IMR-90 (cell line): Measurements from ENCODE around the gene ISG20. TPM values are rescaled to one million over a fixed set of nuclear protein-coding genes. Genes with fewer than 3 reads are reported as not detected.

Source experiments
- ATAC-seq: fragments of 200-7000 bp; cut with Tn5 transposase; 2 replicates; pipeline ENCODE4 v1.9.1; 2020; ENCODE audit warnings: low read depth, mild to moderate bottlenecking, moderate library complexity
- BruUV-seq: library from RNA; stranded (reverse); fragments of 400-500 nt; replicated peaks from 2 replicates; lab custom pipeline; 2021; lab: Mats Ljungman, UMichigan
- CTCF ChIA-PET: fragments of 300-600 bp; formaldehyde crosslinking; extraction: SDS; loops from one replicate; lab custom pipeline; 2021; ENCODE audit warnings: antibody characterized with exemption; lab: Yijun Ruan, JAX
- POLR2A ChIA-PET: fragments of 300-600 bp; sonication (Branson Sonifier 250); formaldehyde crosslinking; loops from one replicate; lab custom pipeline; 2022; ENCODE audit warnings: antibody characterized with exemption; ENCODE audit not compliant: unreplicated experiment; lab: Charles Lee
- DNase-seq: peaks from one replicate; pipeline ENCODE4 v3.0.0; 2013
- H2AFZ ChIP-seq: replicated peaks from 2 replicates; pipeline ENCODE3; 2013; ENCODE audit warnings: low read length, mild to moderate bottlenecking; ENCODE audit not compliant: poor library complexity
- H2AK5ac ChIP-seq: 2 replicates; pipeline ENCODE4 v1.6.1; 2013; ENCODE audit warnings: low read depth, low read length, inconsistent platforms
- H2AK9ac ChIP-seq: replicated peaks from 2 replicates; pipeline ENCODE3; 2013; ENCODE audit warnings: mild to moderate bottlenecking, low read depth, low read length, moderate library complexity; ENCODE audit not compliant: poor library complexity
- H2BK120ac ChIP-seq: 2 replicates; pipeline ENCODE4 v1.6.1; 2013; ENCODE audit warnings: low read depth, low read length, inconsistent platforms
- H2BK15ac ChIP-seq: 3 replicates; pipeline ENCODE4 v1.6.1; 2013; ENCODE audit warnings: low read depth, low read length, inconsistent platforms
- H2BK20ac ChIP-seq: 2 replicates; pipeline ENCODE4 v1.6.1; 2013; ENCODE audit warnings: low read depth, mild to moderate bottlenecking, inconsistent platforms, low read length, moderate library complexity
- H2BK5ac ChIP-seq: 2 replicates; pipeline ENCODE4 v1.6.1; 2013; ENCODE audit warnings: mild to moderate bottlenecking, low read depth, low read length, inconsistent platforms; ENCODE audit not compliant: poor library complexity, severe bottlenecking
- H3K14ac ChIP-seq: replicated peaks from 2 replicates; pipeline ENCODE4 v1.6.1; 2013; ENCODE audit warnings: low read depth, low read length, inconsistent platforms
- H3K18ac ChIP-seq: 2 replicates; pipeline ENCODE4 v1.6.1; 2013; ENCODE audit warnings: low read depth, low read length, control low read depth
- H3K23ac ChIP-seq: 2 replicates; pipeline ENCODE4 v1.6.1; 2013; ENCODE audit warnings: low read depth, low read length, inconsistent platforms
- H3K27ac ChIP-seq: 2 replicates; pipeline ENCODE4 v1.5.1; 2013; ENCODE audit warnings: mild to moderate bottlenecking, control low read depth, low read length; ENCODE audit not compliant: insufficient read depth
- H3K27me3 ChIP-seq: 2 replicates; pipeline ENCODE4 v1.6.1; 2013; ENCODE audit warnings: low read length; ENCODE audit not compliant: control insufficient read depth, insufficient read depth
- H3K36me3 ChIP-seq: 2 replicates; pipeline ENCODE4 v1.6.1; 2013; ENCODE audit warnings: low read length, mixed read lengths; ENCODE audit not compliant: control insufficient read depth, insufficient read depth
- H3K4ac ChIP-seq: 2 replicates; pipeline ENCODE4 v1.6.1; 2013; ENCODE audit warnings: low read depth, low read length, inconsistent platforms
- H3K4me1 ChIP-seq: 2 replicates; pipeline ENCODE4 v1.6.1; 2013; ENCODE audit warnings: low read length, mixed read lengths; ENCODE audit not compliant: control insufficient read depth, insufficient read depth
- H3K4me2 ChIP-seq: 2 replicates; pipeline ENCODE4 v1.6.1; 2013; ENCODE audit warnings: low read depth, mild to moderate bottlenecking, control low read depth, low read length, moderate library complexity
- H3K4me3 ChIP-seq: 2 replicates; pipeline ENCODE4 v1.5.1; 2013; ENCODE audit warnings: low read depth, mild to moderate bottlenecking, control low read depth, low read length, moderate library complexity; ENCODE audit not compliant: insufficient read depth
- H3K56ac ChIP-seq: 2 replicates; pipeline ENCODE4 v1.6.1; 2013; ENCODE audit warnings: low read length, inconsistent platforms; ENCODE audit not compliant: insufficient read depth; ENCODE audit errors: extremely low read depth
- H3K79me1 ChIP-seq, 2 experiments: 2 replicates each; pipeline ENCODE4 v1.6.1; 2013; ENCODE audit warnings: low read length in 2 of 2, inconsistent platforms in 1 of 2, low read depth in 1 of 2
- H3K9ac ChIP-seq: 2 replicates; pipeline ENCODE4 v1.6.1; 2013; ENCODE audit warnings: low read depth, low read length, control low read depth
- H3K9me1 ChIP-seq: 2 replicates; pipeline ENCODE4 v1.6.1; 2013; ENCODE audit warnings: low read length, inconsistent platforms; ENCODE audit not compliant: insufficient read depth
- H3K9me3 ChIP-seq: 2 replicates; pipeline ENCODE4 v1.6.1; 2013; ENCODE audit warnings: low read length; ENCODE audit not compliant: control insufficient read depth, insufficient read depth
- H4K20me1 ChIP-seq: 2 replicates; pipeline ENCODE4 v1.6.1; 2013; ENCODE audit warnings: low read length, inconsistent platforms; ENCODE audit not compliant: insufficient read depth
- H4K5ac ChIP-seq: 2 replicates; pipeline ENCODE4 v1.6.1; 2013; ENCODE audit warnings: mild to moderate bottlenecking, low read depth, low read length, control low read depth
- H4K8ac ChIP-seq, 2 experiments: 2 replicates each; pipeline ENCODE4 v1.6.1; 2013; ENCODE audit warnings: low read depth in 2 of 2, low read length in 2 of 2, control low read depth in 1 of 2, inconsistent platforms in 1 of 2
- H4K91ac ChIP-seq: 2 replicates; pipeline ENCODE4 v1.6.1; 2013; ENCODE audit warnings: low read depth, low read length, inconsistent platforms; ENCODE audit not compliant: insufficient read depth
- BHLHE40 ChIP-seq: fragments of 150-350 bp; IDR thresholded peaks from 2 replicates; pipeline ENCODE4 v1.6.1; 2016; ENCODE audit warnings: mild to moderate bottlenecking, low read depth, low read length
- CEBPB ChIP-seq: IDR thresholded peaks from 2 replicates; pipeline ENCODE4 v1.6.1; 2012; ENCODE audit warnings: low read depth, low read length, improper control_type of control experiment
- CHD1 ChIP-seq: IDR thresholded peaks from 2 replicates; pipeline ENCODE4 v1.6.1; 2012; ENCODE audit warnings: low read depth, low read length, improper control_type of control experiment
- FOS ChIP-seq: fragments of 150-350 bp; IDR thresholded peaks from 2 replicates; pipeline ENCODE4 v1.6.1; 2016; ENCODE audit warnings: low read depth, low read length
- MAFK ChIP-seq: IDR thresholded peaks from 2 replicates; pipeline ENCODE4 v1.6.1; 2012; ENCODE audit warnings: low read depth, low read length, improper control_type of control experiment
- MAZ ChIP-seq: IDR thresholded peaks from 2 replicates; pipeline ENCODE4 v1.6.1; 2012; ENCODE audit warnings: low read depth, mild to moderate bottlenecking, low read length, improper control_type of control experiment, moderate library complexity, borderline replicate concordance
- MXI1 ChIP-seq: IDR thresholded peaks from 2 replicates; pipeline ENCODE4 v1.6.1; 2012; ENCODE audit warnings: low read depth, mild to moderate bottlenecking, low read length, moderate library complexity, borderline replicate concordance
- POLR2A ChIP-seq: IDR thresholded peaks from 2 replicates; pipeline ENCODE4 v1.6.1; 2012; ENCODE audit warnings: mild to moderate bottlenecking, low read depth, low read length
- RAD21 ChIP-seq: IDR thresholded peaks from 2 replicates; pipeline ENCODE4 v1.6.1; 2012; ENCODE audit warnings: low read length, improper control_type of control experiment
- RFX5 ChIP-seq: IDR thresholded peaks from 2 replicates; pipeline ENCODE4 v1.8.0; 2012; ENCODE audit warnings: low read depth, mild to moderate bottlenecking, low read length, moderate library complexity
- SMC3 ChIP-seq: fragments of 150-350 bp; IDR thresholded peaks from 2 replicates; pipeline ENCODE4 v1.6.1; 2016; ENCODE audit warnings: low read depth, mild to moderate bottlenecking, antibody characterized with exemption, low read length, moderate library complexity
- WGBS, 2 experiments: methylation state at CpG; one replicate each; pipeline versions ENCODE4 v1.1.5 to v1.1.7; 2013; ENCODE audit warnings: missing lambda C conversion rate in 2 of 2; ENCODE audit not compliant: insufficient read length in 1 of 2; ENCODE audit errors: extremely low coverage in 2 of 2; 5-methylcytosine and 5-hydroxymethylcytosine counted together
- dilution Hi-C: fragments of 300-500 bp; cut with HindIII; formaldehyde crosslinking; loops from one replicate; pipeline ENCODE4 v1.14.3; 2018; ENCODE audit warnings: low sequenced_read_pairs; ENCODE audit not compliant: unreplicated experiment
- in situ Hi-C: fragments of 300-500 bp; cut with MboI; formaldehyde crosslinking; loops from 3 replicates; pipeline ENCODE4 v1.14.3; 2019; ENCODE audit warnings: low sequenced_read_pairs, inconsistent platforms, mixed read lengths
- intact Hi-C: fragments of 100-400 bp; cut with micrococcal nuclease; formaldehyde crosslinking; loops from 2 replicates; pipeline ENCODE4 v1.10.0; 2022
- polyA plus RNA-seq, 3 experiments: library from polyadenylated mRNA; depleted of rRNA; stranded (reverse); fragments of >200 nt; gene quantifications; 2 replicates each; pipeline ENCODE4 v1.2.3, GENCODE V29; 2012; ENCODE audit warnings: low replicate concordance in 1 of 3
- total RNA-seq: library from RNA; depleted of rRNA; stranded (reverse); fragments of >200 nt; gene quantifications from 2 replicates; pipeline ENCODE4 v1.2.3, GENCODE V29; 2012
- TF ChIP-seq, protein P1 (sequence below): conservative IDR thresholded peaks from 2 replicates; pipeline ENCODE4 v1.5.1; 2012; ENCODE audit warnings: mild to moderate bottlenecking, low read depth, low read length, improper control_type of control experiment
- TF ChIP-seq, protein P2 (sequence below): fragments of 150-350 bp; IDR thresholded peaks from 2 replicates; pipeline ENCODE4 v1.6.1; 2016; ENCODE audit warnings: low read depth, mild to moderate bottlenecking, low read length, moderate library complexity, borderline replicate concordance
- TF ChIP-seq, protein P3 (sequence below): fragments of 150-350 bp; IDR thresholded peaks from 2 replicates; pipeline ENCODE4 v1.6.1; 2017; ENCODE audit warnings: mild to moderate bottlenecking, antibody characterized with exemption, low read length, low read depth

Gene ISG20
- total and polyA plus RNA-seq, 2 of the 4 experiments (the other 2 are of a cell fraction) = 0.72 to 1.2 TPM

DNA sequence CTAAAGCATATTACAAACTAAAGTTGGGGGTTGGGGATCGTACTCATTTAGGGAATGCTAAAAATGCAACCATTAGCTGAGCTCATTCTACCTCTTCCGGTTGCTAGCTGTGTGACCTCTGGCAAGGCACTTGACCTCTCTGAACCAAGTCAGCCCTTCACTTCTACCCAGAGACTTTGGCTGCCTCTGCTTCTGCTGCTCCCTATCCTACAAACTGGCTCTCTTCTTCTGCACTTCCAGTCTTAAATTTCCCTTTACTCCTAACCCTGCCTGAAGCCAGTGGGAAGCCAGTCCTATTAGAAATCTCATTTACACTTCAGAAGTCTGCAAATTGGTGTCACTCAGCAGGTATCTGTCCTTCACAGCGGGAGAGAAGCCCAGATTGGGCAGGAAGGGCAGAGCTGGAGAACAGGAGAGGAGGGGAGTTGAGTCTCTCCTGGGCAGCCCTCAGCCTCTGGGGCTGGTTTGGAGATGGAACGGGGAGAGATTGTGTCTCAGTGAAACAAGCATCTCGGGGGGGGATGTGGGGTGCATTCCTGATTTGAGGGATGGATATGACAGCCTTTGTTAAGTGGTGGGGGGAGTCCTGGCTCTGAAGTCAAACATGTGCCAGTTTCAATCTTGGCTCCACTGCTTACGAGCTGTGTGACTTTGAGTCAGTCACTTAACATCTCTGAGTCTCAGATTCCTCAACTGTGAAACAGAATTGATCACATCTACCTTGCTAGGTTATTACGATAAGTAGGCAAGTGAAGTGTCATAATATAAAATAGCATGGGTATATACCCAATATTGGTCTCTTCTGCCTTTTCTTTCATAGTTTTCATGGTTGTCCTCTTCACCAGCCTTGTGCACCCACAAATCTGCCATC lies 25.5 kb upstream of the ISG20 start:
- no peak overlapping the region for H3K14ac ChIP-seq
- H3K4me3 ChIP-seq = no peak overlapping the region
- H4K5ac ChIP-seq = no peak overlapping the region
- no peak overlapping the region for H3K56ac ChIP-seq
- peak overlapping the region; percentile 32 for H2AK9ac ChIP-seq
- CTCF ChIA-PET = no interaction called here
- dilution Hi-C loops (no loop called here), intact Hi-C loops (loop anchor here (2.0 kb wide), 1 partner anchor 67 kb away; the partner anchor contains the start of gene DET1), in situ Hi-C loops (no loop called here)
- no peak overlapping the region for H2BK5ac ChIP-seq
- no peak overlapping the region for H3K23ac ChIP-seq
- peak overlapping the region; percentile 36 for H2AFZ ChIP-seq
- WGBS, 2 experiments = 17% methylated on average over 1 of the region's 7 CpGs; no CpG with 5 or more reads in 1 of the 2 experiments
- H3K27me3 ChIP-seq = peaks cover 12% of the 10 kb centered on the region
- no peak overlapping the region; the same call in 1 of the 2 replicates for H2AK5ac ChIP-seq
- BruUV-seq = no TSS peak
- H2BK20ac ChIP-seq = peak overlapping the region; percentile 46; the same call in 1 of the 2 replicates
- no peak overlapping the region for H3K27ac ChIP-seq
- no peaks in the 10 kb centered on the region for H3K9me3 ChIP-seq
- DNase-seq (peak; percentile 33), ATAC-seq (peak; percentile 73)
- H3K36me3 ChIP-seq = no peaks in the 10 kb centered on the region
- H3K4me2 ChIP-seq = 0 out of 2 replicates have a peak overlapping the region, but pooled peaks have one; percentile 3
- peaks cover 4% of the 10 kb centered on the region; the same call in 1 of the 2 replicates for H3K4me1 ChIP-seq
- H2BK15ac ChIP-seq = peak overlapping the region; percentile 40; the same call in 1 of the 3 replicates
- no peak overlapping the region for H3K9ac ChIP-seq
- peak overlapping the region; percentile 39 for H2BK120ac ChIP-seq
- no peak overlapping the region for H3K18ac ChIP-seq
- peaks cover 8% of the 10 kb centered on the region; the same call in 1 of the 2 replicates for H3K9me1 ChIP-seq
- H4K91ac ChIP-seq = no peak overlapping the region
- no peaks in the 10 kb centered on the region for H3K79me1 ChIP-seq
- POLR2A ChIA-PET = no interaction called here
- peak overlapping the region; percentile 68; the same call in 1 of the 2 replicates for H3K4ac ChIP-seq
- peak overlapping the region in 1 of 2 experiments; percentile 47; a peak in 1 of 4 replicates for H4K8ac ChIP-seq
- H4K20me1 ChIP-seq = no peaks in the 10 kb centered on the region
- no peak for TF ChIP-seq CEBPB
- TF ChIP-seq, protein P1, sequence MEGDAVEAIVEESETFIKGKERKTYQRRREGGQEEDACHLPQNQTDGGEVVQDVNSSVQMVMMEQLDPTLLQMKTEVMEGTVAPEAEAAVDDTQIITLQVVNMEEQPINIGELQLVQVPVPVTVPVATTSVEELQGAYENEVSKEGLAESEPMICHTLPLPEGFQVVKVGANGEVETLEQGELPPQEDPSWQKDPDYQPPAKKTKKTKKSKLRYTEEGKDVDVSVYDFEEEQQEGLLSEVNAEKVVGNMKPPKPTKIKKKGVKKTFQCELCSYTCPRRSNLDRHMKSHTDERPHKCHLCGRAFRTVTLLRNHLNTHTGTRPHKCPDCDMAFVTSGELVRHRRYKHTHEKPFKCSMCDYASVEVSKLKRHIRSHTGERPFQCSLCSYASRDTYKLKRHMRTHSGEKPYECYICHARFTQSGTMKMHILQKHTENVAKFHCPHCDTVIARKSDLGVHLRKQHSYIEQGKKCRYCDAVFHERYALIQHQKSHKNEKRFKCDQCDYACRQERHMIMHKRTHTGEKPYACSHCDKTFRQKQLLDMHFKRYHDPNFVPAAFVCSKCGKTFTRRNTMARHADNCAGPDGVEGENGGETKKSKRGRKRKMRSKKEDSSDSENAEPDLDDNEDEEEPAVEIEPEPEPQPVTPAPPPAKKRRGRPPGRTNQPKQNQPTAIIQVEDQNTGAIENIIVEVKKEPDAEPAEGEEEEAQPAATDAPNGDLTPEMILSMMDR = no peak
- TF ChIP-seq RAD21 = no peak
- TF ChIP-seq, protein P2, sequence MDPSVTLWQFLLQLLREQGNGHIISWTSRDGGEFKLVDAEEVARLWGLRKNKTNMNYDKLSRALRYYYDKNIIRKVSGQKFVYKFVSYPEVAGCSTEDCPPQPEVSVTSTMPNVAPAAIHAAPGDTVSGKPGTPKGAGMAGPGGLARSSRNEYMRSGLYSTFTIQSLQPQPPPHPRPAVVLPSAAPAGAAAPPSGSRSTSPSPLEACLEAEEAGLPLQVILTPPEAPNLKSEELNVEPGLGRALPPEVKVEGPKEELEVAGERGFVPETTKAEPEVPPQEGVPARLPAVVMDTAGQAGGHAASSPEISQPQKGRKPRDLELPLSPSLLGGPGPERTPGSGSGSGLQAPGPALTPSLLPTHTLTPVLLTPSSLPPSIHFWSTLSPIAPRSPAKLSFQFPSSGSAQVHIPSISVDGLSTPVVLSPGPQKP = no peak
- no peak for TF ChIP-seq MXI1
- no peak for TF ChIP-seq RFX5
- no peak for TF ChIP-seq MAZ
- TF ChIP-seq BHLHE40 = no peak
- no peak for TF ChIP-seq SMC3
- TF ChIP-seq MAFK = no peak
- no peak for TF ChIP-seq CHD1
- TF ChIP-seq FOS = no peak
- no peak for TF ChIP-seq POLR2A
- TF ChIP-seq, protein P3, sequence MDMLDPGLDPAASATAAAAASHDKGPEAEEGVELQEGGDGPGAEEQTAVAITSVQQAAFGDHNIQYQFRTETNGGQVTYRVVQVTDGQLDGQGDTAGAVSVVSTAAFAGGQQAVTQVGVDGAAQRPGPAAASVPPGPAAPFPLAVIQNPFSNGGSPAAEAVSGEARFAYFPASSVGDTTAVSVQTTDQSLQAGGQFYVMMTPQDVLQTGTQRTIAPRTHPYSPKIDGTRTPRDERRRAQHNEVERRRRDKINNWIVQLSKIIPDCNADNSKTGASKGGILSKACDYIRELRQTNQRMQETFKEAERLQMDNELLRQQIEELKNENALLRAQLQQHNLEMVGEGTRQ = no peak
